MM.1S (cell line): ENCODE data around the gene DOCK4.

Experiments
- CTCF ChIP-seq: fragments of 300-600 bp; sonication (generic); IDR thresholded peaks from 2 replicates; pipeline ENCODE4 v1.5.1; 2016; ENCODE audit warnings: antibody characterized with exemption, low read length, mixed read lengths
- EZH2 ChIP-seq: fragments of 300-600 bp; sonication (generic); optimal IDR thresholded peaks from 2 replicates; pipeline ENCODE3; 2017; ENCODE audit warnings: low read depth, mild to moderate bottlenecking, antibody characterized with exemption, low read length, mixed read lengths
- EZH2phosphoT487 ChIP-seq: fragments of 300-600 bp; sonication (generic); IDR thresholded peaks from 2 replicates; pipeline ENCODE4 v1.6.1; 2018; ENCODE audit warnings: antibody characterized with exemption, low read length

GRCh38 chr7:111681242-111681641 is 525.0 kb downstream of the DOCK4 start:
- TF ChIP-seq CTCF (no peak), EZH2 (no peak), EZH2phosphoT487 (no peak)
